Fibroblast of pulmonary artery (primary cell): ENCODE data around the gene ARID1B.

Experiments
- DNase-seq: peaks from one replicate; pipeline ENCODE4 v3.0.0-alpha.2; 2010; ENCODE audit warnings: low read depth
- H3K4me3 ChIP-seq: replicated peaks from 2 replicates; pipeline ENCODE4 v1.5.1; 2011; ENCODE audit warnings: low read depth, mild to moderate bottlenecking, control low read depth, low read length, moderate library complexity
- CTCF ChIP-seq: IDR thresholded peaks from 2 replicates; pipeline ENCODE4 v1.5.1; 2011; ENCODE audit warnings: mild to moderate bottlenecking, control low read depth, low read length, inconsistent platforms; ENCODE audit errors: missing control alignments

Gene ARID1B

GRCh38 chr6:156741287-156742073 lies 35.7 kb upstream of the ARID1B start:
- no peak for DNase-seq
- no peak for TF ChIP-seq CTCF
- H3K4me3 ChIP-seq: no peak overlapping the region

- no peak overlapping the region for H3K4me3 ChIP-seq
- no peak for DNase-seq
- no peak for TF ChIP-seq CTCF
Measured at GRCh38 chr6:156747715-156748114, 29.5 kb upstream of the ARID1B start.

- TF ChIP-seq CTCF: no peak
- no peak overlapping the region for H3K4me3 ChIP-seq
- no peak for DNase-seq
Measured at GRCh38 chr6:156748504-156748903, 28.7 kb upstream of the ARID1B start.

- TF ChIP-seq CTCF: peak; percentile 17
- DNase-seq: no peak
- H3K4me3 ChIP-seq: no peak overlapping the region
Measured at GRCh38 chr6:156752666-156753301, 24.4 kb upstream of the ARID1B start.

GRCh38 chr6:156756630-156757610 lies 20.3 kb upstream of the ARID1B start:
- no peak for DNase-seq
- H3K4me3 ChIP-seq: no peak overlapping the region
- TF ChIP-seq CTCF: no peak

GRCh38 chr6:156757849-156758248 lies 19.3 kb upstream of the ARID1B start:
- no peak overlapping the region for H3K4me3 ChIP-seq
- no peak for TF ChIP-seq CTCF
- no peak for DNase-seq
